ENCODE measurements around the gene NUDT5.
"Not testable (repeated sequence)": the region's sequence is repeated elsewhere in the genome, so short reads cannot be mapped to it uniquely, and the experiment has no call there.

NUDT5 gene

GRCh38 chr10:12195603-12196506 is at the start of gene NUDT5, which contains the start of gene CDC123:
NUDT5 (minus strand) TSS chr10:12195891; CDS start chr10:12186291, 9,600 bp downstream.
CDC123 (plus strand) TSS chr10:12196188; CDS start chr10:12196246, 58 bp downstream.
- peak; percentile 70 for DNase-seq (ENCODE audit: low read depth)

- DNase-seq (ENCODE audit: low read depth): no peak
These were observed 48.4 kb upstream of the NUDT5 start for GRCh38 chr10:12243864-12244620.

DNA sequence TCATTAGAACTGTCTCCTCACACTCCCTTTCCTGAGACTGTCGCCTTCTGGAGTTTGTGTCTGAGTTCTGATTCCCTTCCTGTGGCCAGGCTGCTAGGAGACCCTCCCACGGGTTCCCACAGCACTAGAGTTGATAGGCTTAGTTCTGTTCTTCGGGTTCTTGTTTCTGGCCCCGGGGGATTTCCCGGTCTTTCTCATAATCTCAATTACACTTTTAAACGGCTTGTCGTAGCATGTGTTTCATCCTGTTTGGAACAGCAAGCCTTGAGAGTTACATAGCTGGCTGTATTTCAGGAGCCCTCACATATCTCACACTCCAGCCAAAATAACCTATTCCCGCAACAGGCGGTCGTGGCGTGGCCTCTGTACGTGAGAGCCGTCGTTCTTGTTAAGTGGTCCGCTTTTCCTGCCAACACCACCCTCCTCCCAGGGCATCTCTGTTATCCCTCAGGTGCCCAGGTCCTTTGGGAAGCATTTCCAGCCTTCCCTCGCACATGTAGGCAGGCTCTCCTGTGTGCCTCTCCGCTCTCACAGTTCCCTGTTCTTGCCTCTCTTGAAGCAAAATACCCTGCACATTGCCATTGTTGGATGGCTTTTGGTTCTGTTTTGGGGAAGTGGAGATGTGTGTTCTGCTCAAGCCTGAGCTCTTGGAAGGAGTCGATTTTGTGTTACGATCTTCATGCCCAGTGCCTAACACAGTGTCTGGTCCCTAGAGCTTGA is 46.3 kb upstream of the NUDT5 start:
- DNase-seq (ENCODE audit: low read depth): no peak

- no peak for DNase-seq (ENCODE audit: low read depth)
These were observed 43.1 kb upstream of the NUDT5 start for GRCh38 chr10:12238821-12239220.

GRCh38 chr10:12237265-12238220 is 41.9 kb upstream of the NUDT5 start:
- no peak for DNase-seq (ENCODE audit: low read depth)

GRCh38 chr10:12235796-12236195 is 40.1 kb upstream of the NUDT5 start:
- DNase-seq (ENCODE audit: low read depth): no peak

- no peak for DNase-seq (ENCODE audit: low read depth)
These were observed 39.5 kb upstream of the NUDT5 start for GRCh38 chr10:12235116-12235694.

GRCh38 chr10:12234687-12235086 is 39.0 kb upstream of the NUDT5 start:
- DNase-seq (ENCODE audit: low read depth): not testable (repeated sequence)

GRCh38 chr10:12228851-12229250 is 33.2 kb upstream of the NUDT5 start:
- DNase-seq (ENCODE audit: low read depth): no peak

- not testable (repeated sequence) for DNase-seq (ENCODE audit: low read depth)
These were observed 30.7 kb upstream of the NUDT5 start for GRCh38 chr10:12226438-12226837.

DNA sequence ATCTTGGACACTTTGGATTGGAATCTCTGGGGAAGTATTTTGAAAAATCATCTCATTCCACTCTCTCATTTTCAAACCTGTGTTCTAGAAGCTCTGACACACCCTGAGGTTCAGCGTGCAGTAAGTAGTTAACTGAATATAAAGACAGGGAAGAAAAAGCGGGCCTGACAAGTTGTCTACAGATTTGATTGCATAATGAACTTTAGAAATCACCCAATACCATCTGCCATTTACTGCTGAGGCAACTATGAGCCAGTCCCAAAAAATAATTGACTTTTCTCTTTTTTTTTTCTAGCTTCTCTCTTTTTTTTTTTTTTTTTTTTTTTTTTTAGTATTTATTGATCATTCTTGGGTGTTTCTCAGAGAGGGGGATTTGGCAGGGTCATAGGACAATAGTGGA is 29.8 kb upstream of the NUDT5 start:
- DNase-seq (ENCODE audit: low read depth): no peak

DNA sequence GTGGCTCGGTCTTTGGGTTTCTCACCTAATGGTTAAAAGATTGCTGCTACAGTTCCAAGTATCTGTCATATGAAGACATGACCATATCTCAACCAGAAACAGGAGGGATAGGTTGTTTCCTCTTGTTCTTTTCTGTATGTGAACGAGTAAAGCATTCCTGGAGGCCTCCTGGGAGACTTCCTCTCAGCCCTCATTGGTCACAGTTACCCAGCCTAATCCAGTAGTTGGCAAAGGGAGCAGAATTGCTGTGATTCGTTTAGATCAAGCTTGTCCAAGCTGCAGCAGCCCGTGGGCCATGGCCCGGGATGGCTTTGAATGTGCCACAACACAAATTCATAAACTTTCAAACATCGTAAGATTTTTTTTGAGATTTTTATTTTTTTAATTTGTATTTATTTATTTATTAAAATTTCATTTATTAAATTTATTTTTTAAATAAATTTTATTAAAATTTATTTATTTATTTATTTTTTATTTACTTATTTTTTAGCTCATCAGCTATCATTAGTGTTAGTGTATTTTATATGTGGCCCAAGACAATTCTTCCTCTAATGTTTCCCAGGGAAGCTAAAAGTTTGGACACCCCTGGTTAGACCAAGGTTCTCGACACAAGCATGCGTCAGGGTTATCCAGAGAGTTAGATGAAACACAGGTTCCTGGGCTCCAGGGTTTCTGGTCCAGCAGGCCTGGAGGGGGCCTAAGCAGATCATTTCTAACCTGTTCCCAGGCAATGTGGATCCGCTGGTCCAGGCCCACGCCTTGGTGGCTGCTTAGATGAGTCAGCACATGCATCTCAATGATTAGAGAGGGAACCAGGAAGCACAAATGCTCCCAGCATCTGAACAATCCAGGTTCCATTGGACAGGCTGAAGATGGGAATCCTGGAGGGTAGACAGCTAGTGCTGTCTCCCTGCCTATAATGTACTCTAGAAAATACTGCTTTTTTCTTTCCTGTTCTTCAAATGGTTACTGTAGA is 25.9 kb upstream of the NUDT5 start:
- no peak for DNase-seq (ENCODE audit: low read depth)

DNA sequence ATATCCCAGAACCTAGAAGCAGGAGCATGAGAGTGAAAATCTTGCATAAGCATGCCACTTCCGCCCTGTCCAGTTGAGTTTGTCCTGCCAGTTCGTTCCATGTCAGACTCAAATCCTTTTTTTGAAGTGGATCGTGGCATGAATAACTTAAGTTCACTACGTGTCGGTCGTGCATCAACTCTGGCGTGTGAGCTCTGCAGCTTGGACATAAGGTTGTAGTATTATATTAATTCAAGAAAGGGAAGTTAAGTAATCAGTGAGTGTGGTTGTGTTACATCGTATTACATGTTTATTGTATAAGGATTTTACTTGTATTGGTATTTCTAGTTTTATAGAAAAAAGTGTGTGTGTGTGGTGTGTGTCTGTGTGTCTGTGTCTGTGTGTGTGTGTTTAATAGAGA is 23.3 kb upstream of the NUDT5 start:
- DNase-seq (ENCODE audit: low read depth): no peak

GRCh38 chr10:12214763-12215218 is 19.1 kb upstream of the NUDT5 start:
- no peak for DNase-seq (ENCODE audit: low read depth)

GRCh38 chr10:12214093-12214492 is 18.4 kb upstream of the NUDT5 start:
- no peak for DNase-seq (ENCODE audit: low read depth)

GRCh38 chr10:12213621-12214020 is 17.9 kb upstream of the NUDT5 start:
- DNase-seq (ENCODE audit: low read depth): no peak

- no peak for DNase-seq (ENCODE audit: low read depth)
These were observed 16.8 kb upstream of the NUDT5 start for GRCh38 chr10:12212454-12212853.

GRCh38 chr10:12208460-12208859 is 12.8 kb upstream of the NUDT5 start:
- DNase-seq (ENCODE audit: low read depth): no peak

- no peak for DNase-seq (ENCODE audit: low read depth)
These were observed 11.4 kb upstream of the NUDT5 start for GRCh38 chr10:12207114-12207513.

Data from stimulated activated CD8-positive, alpha-beta memory T cell treated with anti-CD3 and anti-CD28 coated beads, Interleukin-15, amount 100 ng/mL, for 24 hours (primary cell).